DMS79 treated with DMSO at 0.1 percent for 48 hours (cell line): ENCODE data around the gene IQSEC1.

ENCODE experiments used
- DNase-seq: peaks from one replicate; lab custom pipeline; 2025; lab: John Stamatoyannopoulos, UW

Gene IQSEC1

DNA sequence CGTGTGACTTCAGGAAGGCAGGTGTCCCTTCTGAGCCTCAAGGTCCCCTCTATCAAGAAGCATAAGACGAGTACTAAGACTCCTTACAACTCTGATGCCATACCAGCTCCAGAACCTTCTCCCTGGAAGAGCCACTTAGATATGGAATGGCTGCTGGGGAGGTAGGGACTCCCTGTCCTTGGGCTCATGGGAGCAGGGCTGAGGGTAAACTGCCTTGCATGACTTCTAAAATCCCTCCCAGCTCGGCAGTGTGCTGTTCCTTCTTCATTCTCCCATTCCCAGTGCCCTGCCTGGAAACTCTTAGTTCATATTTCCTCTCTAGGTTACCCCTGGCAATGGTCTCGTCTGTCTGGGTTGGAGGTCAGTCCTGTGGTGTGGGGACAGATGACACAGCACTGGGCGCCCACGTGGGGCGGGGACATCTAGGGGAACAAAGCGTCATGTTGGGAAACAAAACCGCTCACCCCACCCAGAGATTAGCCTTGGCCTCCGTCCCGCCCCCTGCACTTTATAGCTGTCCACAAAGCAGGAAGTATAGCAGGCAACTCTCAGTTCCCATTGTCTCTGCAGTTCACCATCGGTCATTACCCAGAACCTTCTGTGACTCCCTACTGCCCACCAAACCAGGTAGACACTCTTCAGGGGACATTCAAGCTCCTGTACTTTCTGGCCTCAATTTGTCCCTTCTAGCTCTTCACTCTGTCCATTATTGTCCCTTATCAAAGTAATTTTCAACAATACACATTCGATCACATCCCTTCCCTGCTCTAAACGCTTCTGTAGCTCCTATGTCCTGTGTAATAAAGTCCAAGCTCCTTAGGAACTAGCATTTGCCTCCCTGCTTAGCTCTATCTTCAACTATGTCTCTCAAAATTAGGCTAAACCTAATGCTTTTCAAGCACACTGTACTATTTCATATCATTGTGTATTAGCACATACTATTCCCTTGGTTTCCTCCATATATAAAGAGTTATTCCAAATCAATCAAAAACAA, 73.8 kb downstream of the IQSEC1 start:
- DNase-seq: no peak

DNA sequence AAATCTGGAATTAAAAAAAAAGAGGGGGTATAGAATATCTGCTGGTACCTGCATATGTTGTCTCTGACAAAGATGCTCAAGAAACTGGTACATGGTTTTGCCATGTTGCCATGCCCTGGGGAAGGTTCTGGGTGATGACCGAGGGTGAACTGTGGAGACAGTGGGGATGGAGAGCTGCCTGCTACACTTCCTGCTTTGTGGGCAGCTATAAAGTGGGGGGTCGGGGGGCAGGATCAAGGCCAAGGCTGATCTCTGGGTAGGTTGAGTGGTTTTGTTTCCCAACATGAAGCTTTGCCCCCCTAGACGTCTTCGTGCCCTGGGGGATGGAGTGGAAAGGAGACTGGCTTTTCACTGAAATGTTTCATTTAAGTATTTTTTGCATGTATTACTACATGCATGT, 74.6 kb downstream of the IQSEC1 start:
- DNase-seq: no peak

DNA sequence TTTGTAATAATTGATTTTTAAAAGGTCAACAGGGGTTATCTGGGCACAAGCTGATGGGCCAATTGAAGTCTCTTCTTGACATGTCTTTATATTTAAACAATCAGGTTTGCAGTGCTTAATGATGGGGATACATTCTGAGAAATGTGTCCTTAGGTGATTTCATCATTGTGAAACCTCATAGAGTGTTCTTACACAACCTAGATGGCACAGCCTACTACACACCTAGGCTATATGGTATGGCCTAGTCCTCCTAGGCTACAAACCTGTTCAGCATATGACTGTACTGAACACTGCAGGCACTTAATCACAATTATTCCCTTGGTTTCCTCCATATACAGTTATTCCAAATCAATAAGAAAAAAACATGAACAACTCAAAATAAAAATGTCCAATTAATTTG, 75.8 kb downstream of the IQSEC1 start:
- DNase-seq: no peak

DNA sequence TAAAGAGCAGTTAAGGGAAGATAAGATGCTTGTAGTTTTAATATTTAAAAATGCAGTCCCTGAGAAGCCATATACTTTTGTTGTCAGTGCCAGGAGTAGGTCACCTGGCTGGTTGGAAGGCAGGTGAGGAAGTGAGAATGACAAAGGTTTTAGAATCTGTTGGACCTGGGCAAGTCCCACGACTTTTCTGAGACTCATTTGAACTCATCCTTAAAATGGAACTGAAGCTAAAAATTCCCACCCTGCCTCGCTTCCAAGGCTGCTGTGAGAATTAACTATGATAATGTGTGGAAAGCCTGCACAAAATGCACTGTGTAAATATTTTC, 77.1 kb downstream of the IQSEC1 start:
- DNase-seq: no peak

DNA sequence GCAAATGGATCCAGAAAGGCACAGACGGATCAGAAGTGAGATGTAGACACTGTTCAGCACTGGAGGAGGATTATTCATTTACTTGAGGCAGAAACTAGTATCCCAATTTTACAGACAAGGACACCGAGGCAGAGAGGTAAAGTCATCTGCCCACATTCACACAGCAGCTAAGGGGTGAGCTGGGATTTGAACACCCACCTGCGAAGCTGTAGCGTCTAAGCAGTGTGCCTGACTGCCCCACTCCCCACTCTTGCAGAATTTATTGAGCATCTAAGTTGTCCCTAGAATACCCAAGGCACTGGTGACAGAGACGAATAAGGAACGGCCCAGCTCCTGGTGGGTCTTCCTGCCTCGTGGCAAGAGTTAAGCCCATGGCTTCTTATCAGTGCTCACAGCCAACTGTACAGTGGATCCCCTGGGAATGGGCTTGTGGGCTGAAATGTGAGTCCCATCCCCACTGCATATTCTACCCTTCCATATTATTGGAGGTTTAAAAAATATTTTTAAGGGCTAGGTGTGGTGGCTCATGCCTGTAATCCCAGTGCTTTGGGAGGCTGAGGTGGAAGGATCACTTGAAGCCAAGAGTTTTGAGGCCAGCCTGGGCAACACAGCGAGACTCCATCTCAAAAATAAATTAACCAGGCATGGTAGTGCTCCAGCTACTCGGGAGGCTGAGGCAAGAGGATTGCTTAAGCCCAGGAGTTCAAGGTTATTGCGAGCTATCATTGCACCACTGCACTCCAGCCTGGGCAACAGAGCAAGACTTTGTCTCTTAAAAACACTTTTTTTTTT, 77.6 kb downstream of the IQSEC1 start:
- DNase-seq: no peak

DNA sequence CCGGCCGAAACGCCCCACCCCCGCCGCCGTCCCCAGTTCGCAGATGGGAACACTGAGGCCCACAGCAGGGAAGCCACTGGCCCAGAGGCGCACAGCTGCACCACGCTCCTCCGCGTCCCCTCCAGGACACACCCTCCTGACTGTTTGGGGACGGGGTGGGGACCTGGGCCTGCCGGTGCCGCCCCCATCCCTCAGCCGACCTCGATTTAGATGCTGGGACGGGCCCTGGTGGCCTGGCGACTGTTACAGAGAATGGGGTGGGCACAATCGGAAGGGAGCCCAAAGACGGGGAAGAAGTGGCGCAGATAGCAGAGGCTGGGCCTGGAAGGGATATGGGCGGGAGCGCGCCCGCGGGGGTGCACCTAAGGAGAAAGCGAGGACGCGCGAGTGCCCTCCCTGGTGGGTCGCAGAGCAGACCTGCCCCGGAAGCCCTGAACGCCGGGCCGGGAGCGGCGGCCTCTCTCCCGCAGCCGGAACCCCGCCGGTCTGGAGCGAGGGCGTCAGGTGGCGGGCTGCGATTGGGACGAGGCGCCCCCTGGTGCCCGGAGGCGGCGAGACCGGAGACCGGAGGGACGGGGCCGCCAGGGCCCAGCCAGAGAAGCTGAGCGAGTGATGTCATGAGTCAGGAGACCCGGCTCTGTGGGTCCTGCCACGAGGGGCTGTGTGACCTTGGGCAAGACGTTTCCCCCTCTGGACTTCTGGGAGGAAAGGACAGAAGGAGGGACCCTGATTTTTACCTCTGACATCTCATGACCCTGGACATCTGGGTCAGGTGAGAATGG, 78.4 kb downstream of the IQSEC1 start:
- peak; percentile 20 for DNase-seq

DNA sequence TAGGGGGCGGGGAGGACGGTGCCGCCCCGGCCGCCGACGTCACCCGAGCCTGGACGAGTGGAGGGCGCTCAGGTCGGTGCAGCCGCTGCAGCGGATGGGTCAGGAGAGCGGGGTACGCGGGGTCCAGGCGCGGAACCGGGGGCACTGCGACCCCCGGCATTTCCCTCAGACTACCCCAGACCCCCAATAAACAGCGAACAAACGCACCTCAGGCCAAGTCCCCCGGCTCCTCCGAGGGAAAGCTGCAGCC, 78.9 kb downstream of the IQSEC1 start:
- no peak for DNase-seq

DNA sequence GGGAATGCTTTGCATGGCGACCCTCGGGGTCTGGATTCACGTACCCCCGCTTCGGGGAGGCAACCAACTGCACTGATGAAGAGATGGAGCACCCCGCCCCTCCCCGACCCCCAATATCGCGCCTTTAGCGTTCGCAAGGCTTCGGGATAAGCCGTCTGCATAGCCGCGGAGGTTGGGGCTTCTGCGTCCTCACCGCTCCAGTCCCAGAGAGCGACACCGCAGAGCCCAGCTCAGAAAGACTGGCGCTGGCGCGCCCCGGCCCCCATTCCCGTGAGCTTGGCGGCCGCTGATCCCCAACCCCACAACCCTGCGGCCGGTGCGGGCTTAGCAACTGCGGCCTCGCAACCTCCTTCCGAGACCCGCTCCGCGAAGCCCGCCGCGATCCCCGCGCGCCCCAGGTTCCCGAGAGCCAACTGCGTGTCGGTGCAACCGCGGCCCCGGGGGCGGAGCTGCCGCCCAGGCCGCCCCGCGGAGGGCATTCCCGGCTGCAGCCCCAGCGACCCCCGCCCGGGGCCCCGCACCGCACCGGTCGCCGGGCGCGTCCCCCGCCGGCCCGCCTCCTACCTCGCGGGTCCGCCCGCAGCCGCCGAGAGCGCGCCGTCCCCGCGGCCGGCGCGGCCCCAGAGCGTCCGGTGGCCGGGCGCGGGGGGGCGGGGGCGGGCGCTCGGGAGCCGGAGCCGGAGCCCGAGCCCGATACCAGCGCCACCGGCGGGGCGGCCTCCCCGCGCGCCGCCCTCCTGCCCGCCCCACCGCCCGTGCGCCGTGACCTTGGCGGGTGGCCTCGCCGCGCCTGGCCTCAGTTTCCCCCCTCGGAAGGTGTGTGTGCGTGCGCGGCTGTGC, 79.5 kb downstream of the IQSEC1 start:
- DNase-seq: no peak

DNA sequence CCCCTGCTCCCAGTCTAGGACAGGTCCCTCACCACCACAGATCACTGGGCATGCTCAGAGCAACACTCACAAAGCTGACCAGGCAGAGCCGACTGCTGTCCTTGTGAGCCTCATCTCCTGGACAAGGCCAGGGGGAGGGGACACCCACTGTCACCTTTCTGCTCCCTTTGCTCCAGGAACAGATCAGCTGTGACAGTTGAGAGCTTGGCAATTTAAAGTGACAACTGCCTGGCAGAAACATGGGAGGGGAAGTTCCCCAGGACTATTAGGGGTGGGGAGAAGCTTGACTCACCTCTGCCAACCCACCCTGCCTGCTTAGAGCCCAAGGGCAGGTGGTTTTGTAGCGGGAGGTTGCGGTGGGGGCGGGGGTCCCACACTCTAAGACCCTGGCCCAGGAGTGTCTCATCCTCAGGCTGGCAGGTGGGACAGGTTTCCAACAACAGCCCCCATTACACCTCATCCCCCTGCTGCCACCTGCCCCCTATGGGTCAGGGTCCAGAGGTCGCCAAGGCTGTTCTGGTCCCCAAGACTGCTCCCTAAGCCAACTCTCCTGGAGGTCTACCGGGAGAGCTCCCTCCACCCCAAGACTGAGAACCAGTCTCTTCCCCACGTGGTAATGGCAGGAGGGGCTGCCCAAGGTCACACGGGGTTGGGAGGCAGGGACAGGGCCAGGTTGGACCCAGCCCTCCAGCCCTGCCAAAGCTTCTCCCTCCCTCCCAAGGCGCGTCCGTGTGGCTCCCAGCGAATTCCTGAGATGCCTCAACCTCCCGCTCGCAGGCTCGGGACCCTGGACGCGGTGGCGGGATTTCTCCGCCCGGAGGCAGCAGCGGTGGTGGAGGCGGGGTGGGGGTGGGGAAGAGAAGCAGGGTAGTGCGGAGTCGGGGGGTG, 80.4 kb downstream of the IQSEC1 start:
- DNase-seq: no peak

DNA sequence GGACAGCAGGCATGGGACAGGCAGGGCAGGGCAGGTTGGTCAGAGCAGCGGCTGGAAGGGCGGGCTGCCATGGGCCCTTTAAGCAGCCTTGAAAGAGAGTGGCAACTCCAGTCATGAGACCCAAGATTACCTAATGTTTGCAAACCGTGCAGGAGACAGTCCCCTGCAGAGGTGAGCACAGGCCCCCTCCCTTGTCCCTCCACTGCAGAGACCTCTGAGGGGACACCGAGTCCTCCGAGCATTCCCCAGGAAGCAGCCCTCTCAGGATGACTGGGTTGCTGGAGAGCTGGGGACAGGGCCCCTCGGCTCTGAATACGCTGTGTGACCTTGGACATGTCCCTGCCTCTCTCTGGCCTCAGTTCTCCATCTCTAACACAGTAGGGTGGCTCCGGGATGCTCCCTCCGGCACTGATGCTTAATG, 81.4 kb downstream of the IQSEC1 start:
- no peak for DNase-seq

DNA sequence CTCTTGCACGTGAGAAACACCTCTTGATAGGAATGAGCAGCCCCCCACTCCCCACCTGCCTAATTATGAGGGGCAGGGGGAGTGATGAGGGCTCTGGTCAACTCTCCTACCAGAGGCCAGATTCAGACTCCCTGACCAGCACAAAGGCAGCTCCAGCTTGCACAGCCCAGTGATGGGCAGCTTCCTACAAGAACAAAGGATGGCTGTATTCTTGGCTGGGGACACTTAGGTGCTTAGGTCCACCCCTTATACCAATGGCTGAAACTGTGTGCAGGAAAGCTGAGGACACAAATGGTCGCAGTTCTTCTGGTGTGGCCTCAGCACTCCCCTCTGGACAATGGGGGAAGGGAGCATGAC, 81.8 kb downstream of the IQSEC1 start:
- DNase-seq: no peak

DNA sequence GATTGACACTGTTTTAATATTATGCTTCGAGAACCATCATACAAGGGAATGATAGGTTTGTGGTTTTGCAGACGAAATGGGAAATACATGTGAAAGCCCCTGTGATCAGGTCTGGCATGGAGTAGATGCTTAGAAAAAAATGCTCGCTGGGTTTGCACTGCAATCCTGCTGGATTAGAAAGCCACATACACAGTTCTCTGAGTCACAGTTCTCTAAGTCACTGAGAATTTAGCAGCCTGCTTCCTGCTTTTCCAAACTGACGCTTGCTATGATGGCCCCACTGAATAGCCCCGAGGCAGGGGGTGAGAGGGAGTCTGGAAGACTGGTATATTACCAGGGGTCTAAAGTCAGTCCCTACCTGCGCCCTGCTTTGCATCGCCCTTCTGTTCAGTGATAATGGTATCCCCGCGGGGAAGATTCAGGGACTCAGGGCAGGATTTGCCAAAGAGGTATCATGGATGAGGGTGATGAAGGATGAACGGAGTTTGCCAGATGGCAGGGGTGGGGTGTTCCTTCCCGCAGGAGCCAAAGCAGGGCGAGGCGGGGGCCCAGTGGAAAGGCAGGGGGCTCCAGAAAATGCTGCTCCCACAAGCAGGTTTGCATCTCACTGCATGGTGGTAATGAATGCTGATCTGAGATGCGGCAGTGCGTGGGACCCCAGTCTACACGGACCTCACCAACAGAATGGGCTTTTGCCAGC, 82.3 kb downstream of the IQSEC1 start:
- no peak for DNase-seq

DNA sequence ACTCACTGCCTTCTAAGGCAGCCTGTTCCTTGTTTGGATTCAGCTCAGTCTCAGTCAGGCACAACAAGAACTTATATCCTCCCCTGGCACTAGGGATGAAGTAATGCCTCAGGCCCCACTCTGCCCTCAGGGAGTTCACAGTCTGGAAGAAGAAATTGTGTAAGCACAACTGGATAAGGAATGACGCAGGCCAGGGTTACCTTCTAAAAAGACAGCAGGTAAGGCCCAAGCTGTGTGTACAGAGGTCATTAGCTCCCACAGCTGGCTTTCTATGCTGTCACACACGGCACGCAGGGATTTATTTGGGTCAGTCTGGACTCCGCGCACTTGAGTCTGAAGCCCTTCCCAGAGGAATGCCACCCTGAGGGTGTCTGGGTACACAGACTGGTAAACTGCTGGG, 82.9 kb downstream of the IQSEC1 start:
- DNase-seq: no peak

DNA sequence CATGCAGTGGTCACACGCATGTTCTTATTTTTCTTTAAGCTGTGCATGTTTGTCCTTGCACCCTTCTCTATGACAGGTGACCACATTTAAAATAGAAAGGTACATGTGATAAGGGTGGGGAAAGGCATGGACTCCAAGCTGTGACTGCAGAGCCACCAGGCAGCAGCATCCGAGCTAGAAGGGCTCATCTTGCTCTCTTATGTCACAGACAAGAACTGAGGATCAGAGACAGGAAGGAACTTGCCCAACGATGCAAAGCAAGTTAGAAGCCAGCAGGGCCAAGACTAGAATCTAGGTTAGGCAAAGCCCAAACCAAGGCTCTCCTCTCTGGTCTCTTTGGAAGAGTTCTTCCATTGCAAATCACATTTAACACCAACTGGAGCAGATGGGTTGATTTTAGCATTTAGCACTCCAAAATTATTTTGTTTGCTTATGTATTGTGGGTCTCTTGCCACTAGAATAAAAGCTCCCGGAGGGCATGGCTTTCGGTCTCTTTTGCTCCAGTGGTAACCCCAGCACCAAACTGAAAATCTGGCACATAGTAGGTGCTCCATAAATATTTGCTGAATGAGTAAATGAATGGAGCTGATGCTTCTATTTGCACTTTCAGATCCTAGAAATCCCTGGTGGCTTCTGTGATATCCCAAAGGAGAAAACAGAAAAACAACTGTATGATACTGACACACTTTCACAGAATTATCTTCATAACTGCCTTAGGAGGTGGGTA, 84.3 kb downstream of the IQSEC1 start:
- no peak for DNase-seq

DNA sequence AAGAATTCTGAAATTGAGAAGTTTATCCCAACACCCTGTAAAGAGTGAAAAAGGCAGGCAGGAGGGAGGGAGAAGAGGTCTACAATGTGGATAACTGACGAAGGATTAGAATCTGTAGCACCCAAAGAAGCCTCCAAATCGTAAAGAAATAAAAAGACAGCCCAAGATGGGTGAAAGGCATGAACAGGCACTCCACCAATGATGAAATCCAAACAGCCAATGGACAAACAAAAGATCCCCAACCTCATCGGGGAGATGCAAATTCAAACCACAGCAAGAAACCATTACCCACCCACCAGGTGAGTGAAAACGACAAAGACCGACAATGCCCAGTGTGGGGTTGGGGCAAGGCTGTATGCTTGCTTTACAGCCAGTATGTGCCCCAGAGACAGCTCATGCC, 85.6 kb downstream of the IQSEC1 start:
- DNase-seq: no peak

DNA sequence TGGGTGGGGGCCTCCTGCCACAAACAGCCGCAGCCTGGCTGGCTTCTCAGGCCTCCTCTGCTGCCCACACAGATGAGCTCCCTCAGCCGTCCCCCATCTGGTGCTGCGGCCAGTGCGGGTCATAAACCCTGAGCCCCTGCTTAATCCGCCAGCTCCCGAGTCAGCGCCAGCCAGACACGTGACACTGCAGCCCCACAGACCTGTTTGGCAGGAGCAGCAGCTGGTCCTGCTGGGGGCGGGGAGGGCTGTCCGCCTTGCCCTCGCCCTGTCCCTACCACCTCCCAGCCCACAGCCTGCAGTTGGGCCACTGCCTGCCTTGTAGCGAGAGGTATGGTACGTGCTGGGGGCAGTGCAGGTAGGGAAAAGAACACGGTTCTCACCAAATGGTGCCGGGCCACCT, 86.2 kb downstream of the IQSEC1 start:
- DNase-seq: no peak

DNA sequence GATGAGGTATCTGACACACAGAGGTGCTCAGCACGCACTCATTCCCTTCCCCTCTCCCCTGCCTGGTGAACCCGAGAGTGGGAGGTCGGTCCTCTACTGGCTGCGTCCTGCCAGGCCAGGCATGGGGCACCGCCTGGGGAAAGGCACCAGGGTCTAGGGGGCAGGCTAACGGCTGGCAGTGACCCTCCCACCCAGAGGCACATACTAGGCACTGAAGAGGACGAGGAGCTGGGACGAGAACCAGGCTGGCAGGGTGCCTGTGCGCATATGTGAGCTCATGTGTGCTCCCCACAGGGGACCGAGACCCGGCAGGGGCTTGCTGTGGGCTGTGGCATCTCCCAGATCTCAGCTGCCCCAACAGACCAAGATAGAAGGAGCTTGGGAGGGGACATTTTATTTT, 86.7 kb downstream of the IQSEC1 start:
- no peak for DNase-seq

DNA sequence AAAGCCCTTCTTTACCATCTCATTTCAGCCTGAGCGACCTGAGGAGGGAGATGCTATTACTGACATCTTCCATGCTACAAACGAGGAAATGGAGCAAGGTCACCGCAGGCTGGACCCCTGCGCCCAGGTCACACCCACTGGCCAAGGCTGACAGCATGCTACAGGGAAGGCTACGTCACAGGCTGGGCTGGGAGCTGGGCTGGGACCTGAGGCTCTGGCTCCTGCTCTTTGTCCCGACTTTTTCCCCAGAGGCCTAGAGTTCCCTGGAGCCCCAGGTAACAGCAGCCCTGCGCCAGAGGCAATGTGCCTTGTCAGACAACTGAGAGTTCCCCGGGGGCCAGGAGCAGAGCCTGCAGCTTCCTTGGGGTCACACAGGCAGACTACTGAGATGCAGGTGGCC, 87.2 kb downstream of the IQSEC1 start:
- DNase-seq: no peak

DNA sequence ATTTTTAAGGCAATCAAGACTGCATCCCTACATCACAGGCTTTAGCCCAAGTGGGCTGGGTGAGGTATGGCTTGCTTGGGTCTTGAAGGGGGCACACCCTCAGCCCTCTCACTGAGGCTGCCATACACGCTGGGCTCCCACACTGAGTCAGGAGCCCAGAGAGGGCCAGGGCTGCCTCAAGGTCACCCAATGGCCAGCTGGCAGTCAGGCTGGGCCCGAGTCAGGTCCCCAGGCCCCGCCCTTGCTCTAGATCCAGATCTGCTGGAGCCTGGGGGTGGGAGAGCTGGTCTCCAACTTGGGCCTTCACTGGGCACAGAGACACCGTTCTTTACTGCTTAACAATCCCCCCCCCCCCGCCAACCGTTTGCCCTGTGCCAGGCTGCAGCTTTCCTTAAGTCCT, 88.1 kb downstream of the IQSEC1 start:
- no peak for DNase-seq
